ENCODE results near the gene CBFB.

- TF ChIP-seq, protein P1, sequence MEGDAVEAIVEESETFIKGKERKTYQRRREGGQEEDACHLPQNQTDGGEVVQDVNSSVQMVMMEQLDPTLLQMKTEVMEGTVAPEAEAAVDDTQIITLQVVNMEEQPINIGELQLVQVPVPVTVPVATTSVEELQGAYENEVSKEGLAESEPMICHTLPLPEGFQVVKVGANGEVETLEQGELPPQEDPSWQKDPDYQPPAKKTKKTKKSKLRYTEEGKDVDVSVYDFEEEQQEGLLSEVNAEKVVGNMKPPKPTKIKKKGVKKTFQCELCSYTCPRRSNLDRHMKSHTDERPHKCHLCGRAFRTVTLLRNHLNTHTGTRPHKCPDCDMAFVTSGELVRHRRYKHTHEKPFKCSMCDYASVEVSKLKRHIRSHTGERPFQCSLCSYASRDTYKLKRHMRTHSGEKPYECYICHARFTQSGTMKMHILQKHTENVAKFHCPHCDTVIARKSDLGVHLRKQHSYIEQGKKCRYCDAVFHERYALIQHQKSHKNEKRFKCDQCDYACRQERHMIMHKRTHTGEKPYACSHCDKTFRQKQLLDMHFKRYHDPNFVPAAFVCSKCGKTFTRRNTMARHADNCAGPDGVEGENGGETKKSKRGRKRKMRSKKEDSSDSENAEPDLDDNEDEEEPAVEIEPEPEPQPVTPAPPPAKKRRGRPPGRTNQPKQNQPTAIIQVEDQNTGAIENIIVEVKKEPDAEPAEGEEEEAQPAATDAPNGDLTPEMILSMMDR (IDR thresholded peaks at IDR 0.05 in 8 of 11, conservative IDR thresholded peaks at IDR 0.05 in 3 of 11), result peak in 1 of 11 experiments; percentile 34
- no peak for TF ChIP-seq POLR2A (IDR thresholded peaks at IDR 0.05)
Measured at GRCh38 chr16:67150047-67150832, 121.3 kb downstream of the CBFB start.
